Right forelimb (tissue), 1 donor: ENCODE data around the gene PXDN.
A peak's percentile ranks its signal among the peaks of the same experiment; 100 is the strongest.

Source experiments
- DNase-seq: peaks from one replicate; pipeline ENCODE4 v3.0.0-alpha.2; 2018

The PXDN gene

GRCh38 chr2:1607236-1607920 is 136.9 kb downstream of the PXDN start:
- no peak for DNase-seq

DNA sequence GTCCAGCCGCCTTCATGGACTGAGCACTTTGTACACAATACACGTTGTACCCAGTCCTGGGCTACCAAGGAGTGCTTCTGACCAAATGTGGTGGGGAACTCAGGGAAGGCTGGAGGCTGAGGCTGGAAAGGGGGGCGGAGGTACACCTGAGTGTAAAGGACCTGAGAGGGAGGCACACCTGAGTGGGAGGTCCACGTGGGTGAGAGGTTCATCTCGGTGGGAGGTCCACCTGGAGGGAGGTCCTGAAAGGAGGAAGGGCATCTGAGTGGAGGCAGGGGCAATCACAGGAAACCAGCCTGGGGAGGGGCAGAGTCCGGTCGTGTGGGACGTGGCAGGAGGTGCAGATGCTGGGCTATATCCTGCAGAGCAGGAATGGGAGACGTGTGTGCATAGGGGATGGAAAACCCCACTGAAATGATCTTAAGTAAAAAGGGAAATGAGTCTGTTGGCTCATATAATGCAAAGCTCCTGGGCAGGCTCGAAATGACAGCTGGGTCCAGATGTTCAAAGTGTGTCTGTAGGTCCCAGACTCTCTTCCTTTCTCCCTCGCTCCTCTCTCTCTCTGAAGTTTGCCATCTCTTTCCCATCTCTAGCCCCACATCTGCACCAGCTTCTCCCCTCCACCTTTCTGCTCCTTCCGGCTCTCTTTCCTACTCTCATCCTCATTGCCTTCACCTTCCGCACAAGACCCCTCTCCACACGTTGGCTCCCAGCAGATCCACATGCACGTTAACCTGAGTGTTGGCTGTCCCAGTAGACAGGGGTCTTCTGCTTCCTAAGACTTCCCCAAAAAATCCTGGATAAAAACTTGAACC is 137.7 kb downstream of the PXDN start:
- DNase-seq, result no peak

DNA sequence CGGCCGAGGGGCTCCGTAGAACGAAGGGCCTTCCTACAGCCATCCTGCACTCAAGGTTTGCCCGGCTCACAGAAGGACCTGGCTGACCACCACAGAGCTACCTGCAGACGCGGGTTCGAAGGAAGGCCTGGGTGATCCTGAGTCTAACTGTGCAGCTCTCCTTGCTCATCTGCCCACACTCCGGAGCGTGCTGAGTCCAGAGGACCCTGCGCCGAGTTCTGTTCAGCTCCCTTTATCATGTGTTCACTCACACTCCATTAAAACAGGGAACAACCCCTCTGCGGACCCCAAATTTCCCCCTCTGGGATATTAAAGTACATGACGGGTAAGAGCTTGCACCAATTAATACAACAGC is 138.3 kb downstream of the PXDN start:
- DNase-seq, result no peak

DNA sequence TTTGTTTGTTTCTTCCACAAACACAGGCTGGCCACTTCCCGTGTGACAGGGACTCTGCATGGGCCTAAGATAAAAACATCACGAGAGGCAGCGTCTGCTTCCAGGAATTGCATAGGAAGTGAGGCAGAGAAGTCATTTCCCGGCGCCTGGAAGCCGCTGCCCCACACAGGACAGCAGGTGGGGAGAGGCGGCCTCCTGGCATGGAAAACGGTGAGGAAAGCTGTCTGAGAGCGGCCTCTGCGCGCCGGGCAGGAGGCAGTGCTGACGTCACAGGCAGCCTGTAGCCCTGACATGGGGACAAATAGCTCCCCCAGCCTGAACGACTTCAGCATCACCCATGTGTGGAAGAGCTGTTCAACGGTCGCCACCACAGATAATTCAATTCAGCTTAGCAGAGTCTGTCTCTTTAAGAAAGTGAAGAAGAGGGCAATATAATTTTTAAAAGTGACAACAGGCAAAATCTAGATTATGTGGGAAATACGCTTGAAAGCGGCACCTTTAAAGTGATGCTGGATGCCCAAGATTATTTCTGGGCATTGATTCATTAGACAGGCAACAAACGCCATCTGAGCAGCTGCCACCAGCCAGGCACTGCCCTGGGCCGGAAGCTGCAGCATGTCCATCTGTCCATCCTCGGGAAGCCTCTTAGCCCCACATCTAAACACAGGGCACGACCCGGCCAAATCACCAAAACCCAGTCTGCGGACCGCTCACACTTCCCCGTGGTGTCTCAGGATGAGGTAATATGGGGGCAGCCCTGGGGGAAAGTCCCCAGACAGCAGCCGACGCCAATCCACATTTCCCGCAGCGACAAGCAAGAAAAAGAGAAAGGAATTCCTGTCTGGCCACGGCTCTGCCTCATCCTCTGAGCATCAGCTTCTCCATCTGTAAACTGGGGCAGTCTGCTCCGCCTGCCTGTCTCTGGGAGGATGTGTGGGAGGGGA is 138.9 kb downstream of the PXDN start:
- peak; percentile 67 for DNase-seq

DNA sequence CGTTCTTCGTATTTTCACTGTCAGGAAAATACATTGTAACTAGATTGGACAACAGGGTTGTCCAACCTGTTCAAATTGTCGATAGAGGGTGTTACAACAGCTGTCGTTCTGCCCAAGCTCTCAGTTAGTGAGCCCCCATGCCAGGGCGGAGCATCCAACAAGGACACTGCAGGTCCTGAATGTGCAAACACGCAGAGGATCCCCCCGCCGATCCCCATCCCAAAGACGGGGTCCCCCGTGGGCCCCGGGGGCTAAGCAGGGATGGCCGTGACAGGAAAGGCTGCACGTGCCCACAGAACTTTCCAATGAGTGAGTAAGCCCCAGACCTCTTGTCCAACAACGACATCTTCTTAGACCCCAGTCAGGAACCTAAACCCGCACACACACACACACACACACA is 140.8 kb downstream of the PXDN start:
- no peak for DNase-seq

DNA sequence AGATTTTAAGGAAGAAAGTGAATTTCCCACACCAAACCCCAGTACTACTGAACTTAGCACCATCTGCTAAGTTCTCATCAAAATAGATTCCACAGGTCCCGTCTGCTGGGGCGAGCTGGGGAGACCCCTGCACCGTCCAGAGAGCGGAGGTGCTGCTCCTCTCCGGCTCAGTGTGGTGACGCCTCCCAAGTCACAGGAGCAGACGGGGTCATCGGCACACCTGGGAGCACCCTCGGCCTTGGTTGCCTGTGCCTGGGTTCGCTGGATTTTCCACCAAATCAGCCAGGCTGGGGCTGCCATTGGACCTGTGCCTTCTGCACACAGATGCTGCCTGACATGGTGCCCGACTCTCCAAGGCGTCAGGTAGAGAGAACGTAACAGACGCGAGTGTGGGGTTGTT is 141.3 kb downstream of the PXDN start:
- no peak for DNase-seq

DNA sequence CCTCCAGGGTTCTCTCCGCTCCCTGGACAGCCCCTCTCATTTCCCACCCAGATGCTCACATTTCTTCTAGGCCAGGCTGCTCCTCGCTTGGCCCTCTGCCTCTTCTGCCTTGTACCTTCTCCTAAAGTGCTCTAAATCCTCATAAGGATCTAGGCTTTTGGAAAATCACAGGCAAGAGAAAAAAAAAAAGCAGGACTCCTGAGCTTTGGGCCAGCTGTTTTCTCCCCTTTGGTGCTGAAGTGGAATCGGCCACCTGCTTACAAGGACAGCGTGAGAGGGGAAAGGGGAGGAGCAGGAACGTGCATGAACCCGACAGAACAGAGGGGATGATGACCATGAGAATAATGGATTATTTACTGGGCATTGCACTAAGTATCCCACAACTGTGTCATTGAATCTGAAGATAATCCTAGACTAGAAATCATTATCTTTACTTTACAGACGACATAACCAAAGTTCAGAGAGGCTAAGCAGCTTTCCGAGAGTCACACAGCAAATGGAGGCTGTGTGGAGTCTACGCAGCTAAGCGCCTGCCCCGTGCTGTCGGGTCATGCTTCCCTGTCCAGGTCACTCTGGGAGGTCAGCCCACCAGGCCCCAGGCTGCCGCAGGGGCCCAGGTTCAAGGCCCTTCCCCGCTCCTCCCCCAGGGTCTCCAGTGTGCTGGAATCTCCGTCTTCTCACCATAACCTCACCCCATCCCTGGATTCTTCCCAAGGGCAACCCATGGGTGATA is 141.9 kb downstream of the PXDN start:
- no peak for DNase-seq

- DNase-seq, result no peak
These were observed 142.6 kb downstream of the PXDN start for GRCh38 chr2:1601471-1602277.

DNA sequence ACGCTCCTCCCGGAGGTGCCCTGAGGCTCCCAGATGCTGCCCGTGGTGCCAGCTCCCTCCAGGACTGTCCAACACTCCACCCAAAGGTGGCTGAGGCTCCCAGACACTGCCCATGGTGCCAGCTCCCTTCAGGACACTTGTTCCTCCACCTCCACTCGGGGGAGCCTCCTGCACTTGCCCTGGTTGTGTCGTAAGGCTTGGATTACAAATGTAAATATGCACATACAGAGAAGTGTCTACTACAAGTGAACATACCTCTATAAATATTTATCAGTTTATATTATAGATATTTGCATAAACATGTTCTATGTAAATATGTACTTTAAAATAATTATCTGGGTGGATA is 143.3 kb downstream of the PXDN start:
- DNase-seq, result no peak

DNA sequence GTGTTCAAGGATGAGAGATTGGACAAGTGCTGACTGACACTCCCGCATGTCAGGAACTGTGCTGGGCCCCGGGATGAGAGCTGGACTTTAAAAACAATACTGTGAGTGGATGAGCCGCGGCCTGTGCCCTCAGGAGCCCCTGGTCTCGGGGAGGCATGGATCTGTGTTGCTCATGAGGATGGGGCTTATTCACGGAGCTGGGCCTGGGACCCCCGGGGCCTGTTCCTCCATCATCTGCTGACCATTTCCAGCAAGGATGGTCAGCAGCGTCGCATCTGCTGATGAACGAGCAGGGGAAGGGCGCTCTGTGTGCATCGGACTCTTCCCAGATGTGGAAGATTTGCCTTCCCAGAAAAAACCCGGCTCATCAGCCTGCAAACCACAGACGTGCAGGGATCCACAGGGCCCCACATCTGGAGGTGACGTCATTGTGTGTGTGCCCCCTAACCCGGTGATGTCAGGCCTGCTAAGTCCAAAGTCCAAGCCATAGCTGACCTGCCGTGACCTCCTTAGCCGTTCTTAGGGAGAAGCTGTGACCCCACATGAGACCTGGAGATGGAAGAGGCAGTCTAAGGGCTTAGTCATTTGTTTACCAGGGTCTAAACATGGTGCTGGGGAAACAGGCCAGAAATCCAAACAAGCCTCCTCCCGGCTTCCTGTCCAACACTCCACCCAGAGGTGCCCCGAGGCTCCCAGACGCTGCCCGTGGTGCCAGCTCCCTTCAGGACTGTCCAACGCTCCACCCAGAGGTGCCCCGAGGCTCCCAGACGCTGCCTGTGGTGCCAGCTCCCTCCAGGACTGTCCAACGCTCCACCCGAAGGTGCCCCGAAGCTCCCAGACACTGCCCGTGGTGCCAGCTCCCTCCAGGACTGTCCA is 143.9 kb downstream of the PXDN start:
- DNase-seq, result peak; percentile 43

- peak; percentile 5 for DNase-seq
These were observed 144.8 kb downstream of the PXDN start for GRCh38 chr2:1599301-1600085.

DNA sequence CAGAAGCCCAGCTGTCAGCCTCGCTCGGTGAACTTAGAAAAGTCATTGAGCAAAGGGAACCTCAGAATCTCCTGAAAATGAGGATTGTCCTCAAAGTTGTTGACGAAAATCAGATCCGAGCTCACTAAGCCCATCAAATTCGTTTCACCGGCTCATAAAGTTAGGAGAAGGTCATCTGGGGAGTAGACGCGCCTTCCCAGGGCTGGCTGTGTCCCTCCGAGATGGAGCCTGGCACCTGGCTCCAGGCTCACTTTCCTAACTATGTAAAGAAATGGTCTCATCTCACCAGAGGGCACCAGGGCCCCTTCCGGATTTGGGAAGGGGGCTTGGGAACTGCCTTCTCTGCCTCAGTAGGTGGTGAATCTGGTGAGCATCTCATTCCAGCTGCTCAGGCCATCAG is 145.5 kb downstream of the PXDN start:
- DNase-seq, result peak; percentile 32

- DNase-seq, result peak; percentile 39
These were observed 146.1 kb downstream of the PXDN start for GRCh38 chr2:1598041-1598710.

DNA sequence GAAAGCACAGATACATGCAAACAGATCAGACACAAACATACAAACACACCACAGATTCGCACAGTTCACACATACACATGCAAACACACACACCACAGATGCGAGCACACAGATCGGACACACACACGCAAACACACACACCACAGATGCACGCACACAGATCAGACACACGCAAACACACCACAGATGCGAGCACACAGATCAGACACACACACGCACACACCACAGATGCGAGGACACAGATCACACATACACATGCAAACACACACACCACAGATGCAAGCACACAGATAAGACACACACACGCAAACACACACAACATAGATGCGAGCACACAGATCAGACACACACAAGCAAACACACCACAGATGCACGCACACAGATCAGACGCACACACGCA is 149.0 kb downstream of the PXDN start:
- peak; percentile 32 for DNase-seq

- peak; percentile 34 for DNase-seq
These were observed 149.7 kb downstream of the PXDN start for GRCh38 chr2:1594373-1595171.

DNA sequence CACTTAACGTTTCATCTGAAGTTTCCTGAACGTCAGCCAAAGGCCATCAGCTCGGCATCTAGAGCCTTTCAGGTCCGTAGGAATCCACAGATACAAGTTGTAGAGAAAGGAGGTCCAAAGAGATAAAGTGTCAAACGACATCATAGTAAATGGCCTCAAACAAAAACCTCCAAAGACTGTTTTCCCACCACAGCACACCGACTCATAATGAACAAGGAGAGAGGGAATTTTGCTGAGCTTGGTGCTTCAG is 150.3 kb downstream of the PXDN start:
- DNase-seq, result no peak

GRCh38 chr2:1593371-1594122 is 150.8 kb downstream of the PXDN start:
- DNase-seq, result peak; percentile 75
